DOHH2 (cell line): Measurements from ENCODE around the gene ETV5.

ENCODE experiments used
- H3F3A ChIP-seq: fragments of 200-600 bp; sonication (generic), shearing (Covaris generic); 2 replicates; pipeline ENCODE4 v1.6.0; 2016; ENCODE audit warnings: antibody characterized with exemption, mild to moderate bottlenecking; ENCODE audit not compliant: control insufficient read depth, insufficient read depth
- H3K27ac ChIP-seq: fragments of 200-600 bp; sonication (generic); 2 replicates; pipeline ENCODE4 v1.5.1; 2014; ENCODE audit warnings: low read depth, mild to moderate bottlenecking, low read length, moderate library complexity
- H3K27me3 ChIP-seq: fragments of 200-600 bp; sonication (generic); 2 replicates; pipeline ENCODE4 v1.6.1; 2014; ENCODE audit warnings: mild to moderate bottlenecking, low read length, mixed read lengths; ENCODE audit not compliant: control insufficient read depth
- H3K36me3 ChIP-seq: fragments of 200-600 bp; sonication (generic); 2 replicates; pipeline ENCODE4 v1.6.1; 2014; ENCODE audit warnings: mild to moderate bottlenecking, low read length, moderate library complexity, mixed read lengths; ENCODE audit not compliant: control insufficient read depth
- H3K4me1 ChIP-seq: fragments of 200-600 bp; sonication (generic); 2 replicates; pipeline ENCODE4 v1.6.1; 2014; ENCODE audit warnings: mild to moderate bottlenecking, low read length, mixed read lengths; ENCODE audit not compliant: control insufficient read depth
- H3K4me2 ChIP-seq: fragments of 200-600 bp; sonication (generic); 2 replicates; pipeline ENCODE4 v1.6.0; 2014; ENCODE audit warnings: mild to moderate bottlenecking, low read length, moderate library complexity
- H3K4me3 ChIP-seq: fragments of 200-600 bp; sonication (generic); 2 replicates; pipeline ENCODE4 v1.5.1; 2014; ENCODE audit warnings: mild to moderate bottlenecking, low read length, mixed read lengths
- H3K79me2 ChIP-seq: fragments of 200-600 bp; sonication (generic); 2 replicates; pipeline ENCODE4 v1.6.1; 2014; ENCODE audit warnings: mild to moderate bottlenecking, low read length, mixed read lengths; ENCODE audit not compliant: control insufficient read depth
- H3K9me2 ChIP-seq: fragments of 200-600 bp; sonication (generic); replicated peaks from 2 replicates; pipeline ENCODE4 v1.6.1; 2014; ENCODE audit warnings: mild to moderate bottlenecking, low read length, mixed read lengths; ENCODE audit not compliant: control insufficient read depth
- H3K9me3 ChIP-seq: fragments of 200-600 bp; sonication (generic); 2 replicates; pipeline ENCODE4 v1.6.1; 2014; ENCODE audit warnings: antibody characterized with exemption, low read length, mixed read lengths; ENCODE audit not compliant: control insufficient read depth, insufficient read depth
- H4K20me1 ChIP-seq: fragments of 200-600 bp; sonication (generic); 2 replicates; pipeline ENCODE4 v1.6.0; 2014; ENCODE audit warnings: low read depth, mild to moderate bottlenecking, antibody characterized with exemption, low read length, moderate library complexity; ENCODE audit not compliant: control insufficient read depth, insufficient read depth
- EZH2phosphoT487 ChIP-seq: fragments of 200-600 bp; sonication (generic); IDR thresholded peaks from 2 replicates; pipeline ENCODE4 v1.6.1; 2017; ENCODE audit warnings: borderline replicate concordance, mild to moderate bottlenecking, antibody characterized with exemption, low read length, moderate library complexity, mixed read lengths
- TF ChIP-seq, protein P1 (sequence below): fragments of 200-600 bp; sonication (generic); IDR thresholded peaks from one replicate; pipeline ENCODE4 v1.5.1; 2014; ENCODE audit warnings: antibody characterized with exemption, mild to moderate bottlenecking, low read depth, low read length; ENCODE audit not compliant: poor library complexity, severe bottlenecking

Gene ETV5

GRCh38 chr3:186067360-186068242, 41.3 kb downstream of the ETV5 start:
- Histone ChIP-seq H3K9me3 (no peaks in the 10 kb centered on the region), H3K79me2 (no peaks in the 10 kb centered on the region), H3K27me3 (peaks cover 17% of the 10 kb centered on the region), H3K27ac (no peak overlapping the region), H3F3A (no peaks in the 10 kb centered on the region), H4K20me1 (no peaks in the 10 kb centered on the region), H3K4me2 (no peak overlapping the region), H3K4me1 (no peaks in the 10 kb centered on the region), H3K9me2 (no peaks in the 10 kb centered on the region), H3K36me3 (no peaks in the 10 kb centered on the region), H3K4me3 (no peak overlapping the region)
- no peak for TF ChIP-seq EZH2phosphoT487
- TF ChIP-seq, protein P1, sequence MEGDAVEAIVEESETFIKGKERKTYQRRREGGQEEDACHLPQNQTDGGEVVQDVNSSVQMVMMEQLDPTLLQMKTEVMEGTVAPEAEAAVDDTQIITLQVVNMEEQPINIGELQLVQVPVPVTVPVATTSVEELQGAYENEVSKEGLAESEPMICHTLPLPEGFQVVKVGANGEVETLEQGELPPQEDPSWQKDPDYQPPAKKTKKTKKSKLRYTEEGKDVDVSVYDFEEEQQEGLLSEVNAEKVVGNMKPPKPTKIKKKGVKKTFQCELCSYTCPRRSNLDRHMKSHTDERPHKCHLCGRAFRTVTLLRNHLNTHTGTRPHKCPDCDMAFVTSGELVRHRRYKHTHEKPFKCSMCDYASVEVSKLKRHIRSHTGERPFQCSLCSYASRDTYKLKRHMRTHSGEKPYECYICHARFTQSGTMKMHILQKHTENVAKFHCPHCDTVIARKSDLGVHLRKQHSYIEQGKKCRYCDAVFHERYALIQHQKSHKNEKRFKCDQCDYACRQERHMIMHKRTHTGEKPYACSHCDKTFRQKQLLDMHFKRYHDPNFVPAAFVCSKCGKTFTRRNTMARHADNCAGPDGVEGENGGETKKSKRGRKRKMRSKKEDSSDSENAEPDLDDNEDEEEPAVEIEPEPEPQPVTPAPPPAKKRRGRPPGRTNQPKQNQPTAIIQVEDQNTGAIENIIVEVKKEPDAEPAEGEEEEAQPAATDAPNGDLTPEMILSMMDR, result no peak

DNA sequence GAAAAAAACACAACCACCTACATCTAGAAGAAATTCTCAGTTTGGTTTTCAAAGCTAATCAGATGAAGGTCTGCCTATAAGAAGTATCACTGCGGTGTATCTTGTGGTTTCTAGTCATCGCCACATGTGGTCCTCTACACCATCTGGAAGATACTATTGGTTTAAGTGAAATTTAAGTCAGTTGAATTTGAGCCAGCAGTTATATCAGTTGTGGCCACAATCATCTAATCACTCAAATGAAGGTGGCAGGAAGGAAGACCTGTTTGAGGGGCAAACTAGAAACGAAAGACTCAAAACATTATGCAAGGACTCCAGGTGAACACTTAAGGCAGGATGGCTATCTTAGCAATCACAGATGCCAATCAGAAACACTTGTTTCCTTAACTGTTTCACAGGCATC, 48.7 kb downstream of the ETV5 start:
- Histone ChIP-seq H3K4me3 (no peak overlapping the region), H3K27me3 (peaks cover 15% of the 10 kb centered on the region; the same call in 1 of the 2 replicates), H3K4me2 (no peak overlapping the region), H3K4me1 (no peaks in the 10 kb centered on the region), H3K79me2 (no peaks in the 10 kb centered on the region), H3K36me3 (no peaks in the 10 kb centered on the region), H4K20me1 (no peaks in the 10 kb centered on the region), H3K9me3 (no peaks in the 10 kb centered on the region), H3K9me2 (no peaks in the 10 kb centered on the region), H3F3A (no peaks in the 10 kb centered on the region), H3K27ac (no peak overlapping the region)
- TF ChIP-seq EZH2phosphoT487, result no peak

- H3K27me3 ChIP-seq, result peaks cover 10% of the 10 kb centered on the region; the same call in 1 of the 2 replicates
- no peaks in the 10 kb centered on the region for H3K9me2 ChIP-seq
- H4K20me1 ChIP-seq, result no peaks in the 10 kb centered on the region
- H3F3A ChIP-seq, result no peaks in the 10 kb centered on the region
- no peaks in the 10 kb centered on the region for H3K9me3 ChIP-seq
- TF ChIP-seq, protein P1, result no peak
- TF ChIP-seq EZH2phosphoT487, result no peak
- H3K4me2 ChIP-seq, result no peak overlapping the region
- no peaks in the 10 kb centered on the region for H3K36me3 ChIP-seq
- no peak overlapping the region for H3K4me3 ChIP-seq
- H3K79me2 ChIP-seq, result no peaks in the 10 kb centered on the region
- no peak overlapping the region for H3K27ac ChIP-seq
- H3K4me1 ChIP-seq, result no peaks in the 10 kb centered on the region
Observed at GRCh38 chr3:186059192-186059591, 49.7 kb downstream of the ETV5 start.

GRCh38 chr3:186058225-186058624, 50.7 kb downstream of the ETV5 start:
- Histone ChIP-seq H3K9me2 (no peaks in the 10 kb centered on the region), H3K36me3 (no peaks in the 10 kb centered on the region), H3K4me1 (no peaks in the 10 kb centered on the region), H3F3A (no peaks in the 10 kb centered on the region), H3K79me2 (no peaks in the 10 kb centered on the region), H3K9me3 (no peaks in the 10 kb centered on the region), H3K27ac (no peak overlapping the region), H3K4me3 (no peak overlapping the region), H3K4me2 (no peak overlapping the region), H3K27me3 (peaks cover 10% of the 10 kb centered on the region; the same call in 1 of the 2 replicates), H4K20me1 (no peaks in the 10 kb centered on the region)
- no peak for TF ChIP-seq EZH2phosphoT487
- TF ChIP-seq, protein P1, result no peak
